Adrenal gland (tissue), 12 donors: ENCODE data around the gene SPPL2C. TPM values are rescaled to one million over a fixed set of nuclear protein-coding genes. Genes with fewer than 3 reads are reported as not detected.

Source experiments
- DNase-seq, 7 donors: peaks; one replicate each; pipeline ENCODE4 v3.0.0-alpha.2; 2019 to 2020
- H3K27ac ChIP-seq, 5 donors: fragments of 200-600 bp; sonication (generic) in 4 of 5; 1 replicate in 3 of 5; 2 replicates in 2 of 5; pipeline versions ENCODE4 v1.5.1 to v1.8.0; 2016 to 2020; ENCODE audit warnings: mild to moderate bottlenecking in 1 of 5
- H3K27me3 ChIP-seq: fragments of 200-600 bp; 2 replicates; pipeline ENCODE4 v1.8.0; 2021
- H3K36me3 ChIP-seq, 2 donors: fragments of 200-600 bp; replicated peaks in 1 of 2; 1 replicate in 1 of 2; 2 replicates in 1 of 2; pipeline versions ENCODE4 v1.5.1 to v1.8.0; 2018 to 2022
- H3K4me1 ChIP-seq, 2 donors: fragments of 200-600 bp; replicated peaks in 1 of 2; 1 replicate in 1 of 2; 2 replicates in 1 of 2; pipeline versions ENCODE4 v1.5.1 to v1.8.0; 2018 to 2021
- H3K4me3 ChIP-seq, 4 donors: fragments of 200-600 bp; sonication (generic) in 3 of 4; one replicate each; pipeline ENCODE4 v1.5.1; 2016 to 2018
- H3K9me3 ChIP-seq, 3 donors: fragments of 200-600 bp; sonication (generic) in 1 of 3; replicated peaks in 1 of 3; 1 replicate in 2 of 3; 2 replicates in 1 of 3; pipeline versions ENCODE4 v1.5.1 to v1.8.0; 2016 to 2021
- POLR2A ChIP-seq, 2 donors: fragments of 450-650 bp; IDR thresholded peaks; one replicate each; pipeline ENCODE4 v1.6.1; 2017; ENCODE audit warnings: antibody characterized with exemption in 2 of 2, mild to moderate bottlenecking in 2 of 2, moderate library complexity in 1 of 2
- WGBS, 4 donors: extraction: QIAGEN DNeasy Blood & Tissue Kit in 2 of 4; methylation state at CpG; one replicate each; pipeline versions ENCODE4 v1.1.5 to v1.1.7; 2013 to 2017; 5-methylcytosine and 5-hydroxymethylcytosine counted together
- intact Hi-C, 2 donors: fragments of 100-400 bp; cut with DNase I; formaldehyde crosslinking; loops; one replicate each; pipeline versions ENCODE4 v1.14.1 to v1.15.0; 2022 to 2023
- polyA plus RNA-seq, 3 donors: library from polyadenylated mRNA; stranded (reverse); fragments of 200-250 nt in 2 of 3; fragments of 350-450 nt in 1 of 3; fragmentation: Illumina TruSeq in 1 of 3; extraction: RNeasy Lipid Tissue Mini Kit (QIAGEN cat#74804) in 1 of 3; gene quantifications; one replicate each; pipeline ENCODE4 v1.2.3, GENCODE V29; 2013 to 2014
- total RNA-seq, 9 donors: library from RNA; depleted of rRNA in 4 of 9; stranded (reverse); fragments of >200 nt in 4 of 9; fragments of 120-200 nt in 1 of 9; fragmentation: NEBNext Ultra II Directional in 1 of 9; extraction: Animal tissue kit (Norgen Biotek cat#: 25700) in 1 of 9; gene quantifications; one replicate each; pipeline versions ENCODE4 v1.1.0 to v1.2.4, GENCODE V29; 2013 to 2023
- TF ChIP-seq, protein P1 (sequence below), 6 experiments: fragments of 450-650 bp in 4 of 6; fragments of 200-600 bp in 2 of 6; sonication (generic) in 1 of 6; IDR thresholded peaks; 1 replicate in 5 of 6; 2 replicates in 1 of 6; pipeline versions ENCODE4 v1.5.1 to v1.8.0; 2016 to 2021; ENCODE audit warnings: antibody characterized with exemption in 6 of 6, mild to moderate bottlenecking in 2 of 6, moderate library complexity in 1 of 6
- donor health status: healthy with polysubstance abuse.
- donor health status: Bipolar disorder and iron deficiency.
- donor health status: DM: yes; HTN: yes; CAD: no.
- donor health status: DM: no; HTN: no; CAD: no.
- donor health status: DM: no; HTN: no; CAD: no.
- donor health status: DM: yes; HTN: yes; CAD: no.

Gene SPPL2C
- total and polyA plus RNA-seq, 12 donors, result not detected

DNA sequence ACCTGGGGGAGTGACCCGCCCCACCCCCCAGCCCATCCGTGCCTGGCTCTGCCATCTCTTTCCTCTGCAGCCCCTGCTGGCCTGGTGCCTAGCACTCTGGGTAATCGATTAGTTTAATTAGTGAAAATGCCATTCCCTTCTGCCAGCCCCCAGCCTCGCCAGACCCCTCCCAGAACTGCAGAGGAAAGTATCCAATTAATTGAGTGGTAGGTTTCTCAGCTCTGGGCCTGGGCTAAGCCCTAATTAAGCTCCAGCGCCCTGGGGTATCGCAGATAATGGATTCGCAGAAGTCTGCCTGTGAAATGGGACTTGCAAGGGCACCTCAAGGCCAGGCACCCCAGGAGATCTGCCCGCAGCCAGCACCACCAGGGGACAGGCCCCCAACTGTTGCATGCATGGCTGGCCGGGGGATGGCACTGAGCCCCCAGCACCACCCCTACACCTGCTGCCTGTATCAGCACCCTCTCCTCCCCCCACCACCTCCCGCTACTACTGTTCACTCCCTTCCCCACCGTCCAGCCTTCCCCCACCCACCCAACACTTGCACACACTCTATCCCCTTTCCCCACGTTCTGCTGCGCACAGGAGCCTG lies 19.7 kb upstream of the SPPL2C start:
- no peak overlapping the region for H3K27ac ChIP-seq
- no peak overlapping the region for H3K4me3 ChIP-seq
- DNase-seq, result no peak
- H3K27me3 ChIP-seq, result no peaks in the 10 kb centered on the region
- no peaks in the 10 kb centered on the region for H3K9me3 ChIP-seq
- 77 to 85% (median 81%) methylated on average over 7 to 13 of the region's 13 CpGs for WGBS, 4 donors
- no peaks in the 10 kb centered on the region for H3K4me1 ChIP-seq
- no peak for TF ChIP-seq POLR2A (IDR thresholded peaks at IDR 0.05)
- TF ChIP-seq, protein P1, sequence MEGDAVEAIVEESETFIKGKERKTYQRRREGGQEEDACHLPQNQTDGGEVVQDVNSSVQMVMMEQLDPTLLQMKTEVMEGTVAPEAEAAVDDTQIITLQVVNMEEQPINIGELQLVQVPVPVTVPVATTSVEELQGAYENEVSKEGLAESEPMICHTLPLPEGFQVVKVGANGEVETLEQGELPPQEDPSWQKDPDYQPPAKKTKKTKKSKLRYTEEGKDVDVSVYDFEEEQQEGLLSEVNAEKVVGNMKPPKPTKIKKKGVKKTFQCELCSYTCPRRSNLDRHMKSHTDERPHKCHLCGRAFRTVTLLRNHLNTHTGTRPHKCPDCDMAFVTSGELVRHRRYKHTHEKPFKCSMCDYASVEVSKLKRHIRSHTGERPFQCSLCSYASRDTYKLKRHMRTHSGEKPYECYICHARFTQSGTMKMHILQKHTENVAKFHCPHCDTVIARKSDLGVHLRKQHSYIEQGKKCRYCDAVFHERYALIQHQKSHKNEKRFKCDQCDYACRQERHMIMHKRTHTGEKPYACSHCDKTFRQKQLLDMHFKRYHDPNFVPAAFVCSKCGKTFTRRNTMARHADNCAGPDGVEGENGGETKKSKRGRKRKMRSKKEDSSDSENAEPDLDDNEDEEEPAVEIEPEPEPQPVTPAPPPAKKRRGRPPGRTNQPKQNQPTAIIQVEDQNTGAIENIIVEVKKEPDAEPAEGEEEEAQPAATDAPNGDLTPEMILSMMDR (IDR thresholded peaks at IDR 0.05), result no peak
- H3K36me3 ChIP-seq, result no peaks in the 10 kb centered on the region
- intact Hi-C loops, result no loop called here

DNA sequence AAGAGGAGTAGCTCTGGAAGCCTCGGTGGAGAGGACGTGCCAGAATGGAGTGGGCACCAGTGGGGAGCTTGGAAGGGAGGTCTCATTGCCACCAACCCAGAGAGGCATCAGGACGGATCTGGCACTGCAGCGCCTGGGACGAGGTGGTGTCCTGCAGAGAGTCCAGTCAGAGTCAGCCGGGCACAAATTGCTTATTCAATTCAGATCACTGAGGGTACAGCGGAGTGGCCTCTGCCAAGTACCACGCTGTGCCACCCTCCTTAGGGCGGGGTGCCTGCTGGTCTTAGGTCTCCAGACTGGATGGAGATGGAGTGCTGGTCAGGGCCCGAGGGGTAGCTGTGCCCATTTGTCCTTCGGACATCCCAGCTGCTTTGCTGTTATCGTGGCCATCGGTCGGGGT lies 18.9 kb upstream of the SPPL2C start:
- Histone ChIP-seq H3K27ac (no peak overlapping the region), H3K4me1 (no peaks in the 10 kb centered on the region), H3K27me3 (no peaks in the 10 kb centered on the region), H3K9me3 (no peaks in the 10 kb centered on the region), H3K36me3 (no peaks in the 10 kb centered on the region), H3K4me3 (no peak overlapping the region)
- intact Hi-C loops, result no loop called here
- no peak for DNase-seq
- TF ChIP-seq POLR2A (IDR thresholded peaks at IDR 0.05), result no peak
- TF ChIP-seq, protein P1 (IDR thresholded peaks at IDR 0.05), result no peak
- 76 to 90% (median 84%) methylated on average over 5 to 14 of the region's 14 CpGs for WGBS, 4 donors

DNA sequence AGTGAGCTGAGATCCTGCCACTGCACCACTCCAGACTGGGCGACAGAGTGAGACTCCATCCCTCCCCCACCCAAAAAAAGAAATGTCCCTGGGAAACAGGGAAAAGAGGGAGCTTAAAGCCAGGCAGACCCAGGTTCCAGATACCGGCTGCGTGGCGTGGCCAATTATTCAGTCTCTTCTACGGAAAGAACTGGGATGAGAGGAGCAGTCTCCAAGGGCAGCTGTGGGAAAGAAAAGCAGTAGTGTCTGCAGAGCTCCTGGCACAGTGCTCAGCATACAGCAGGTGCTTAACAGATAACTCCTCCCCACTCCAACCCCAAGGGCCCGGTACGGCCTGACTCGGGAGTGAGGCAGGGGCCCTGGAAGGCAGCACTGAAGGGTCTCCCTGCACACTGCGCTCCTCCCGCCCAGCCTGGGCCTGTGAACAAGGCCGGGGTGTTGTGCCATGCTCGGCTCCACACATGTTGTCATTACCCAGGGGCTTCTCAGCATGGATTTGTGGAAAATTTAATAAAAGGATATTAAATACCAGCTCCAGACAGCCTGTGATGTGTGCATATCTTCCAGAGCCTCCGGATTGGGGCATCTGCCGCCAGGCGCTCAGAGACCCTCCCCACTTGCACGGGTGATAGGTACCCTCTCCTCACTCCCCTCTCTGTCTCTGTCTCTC lies 17.6 kb upstream of the SPPL2C start:
- Histone ChIP-seq H3K4me3 (no peak overlapping the region), H3K4me1 (no peaks in the 10 kb centered on the region), H3K36me3 (no peaks in the 10 kb centered on the region), H3K9me3 (no peaks in the 10 kb centered on the region), H3K27me3 (no peaks in the 10 kb centered on the region), H3K27ac (no peak overlapping the region)
- 80 to 88% (median 85%) methylated on average over 14 to 16 of the region's 16 CpGs for WGBS, 4 donors
- intact Hi-C loops, result no loop called here
- DNase-seq, result no peak
- TF ChIP-seq, protein P1 (IDR thresholded peaks at IDR 0.05), result no peak
- no peak for TF ChIP-seq POLR2A (IDR thresholded peaks at IDR 0.05)

DNA sequence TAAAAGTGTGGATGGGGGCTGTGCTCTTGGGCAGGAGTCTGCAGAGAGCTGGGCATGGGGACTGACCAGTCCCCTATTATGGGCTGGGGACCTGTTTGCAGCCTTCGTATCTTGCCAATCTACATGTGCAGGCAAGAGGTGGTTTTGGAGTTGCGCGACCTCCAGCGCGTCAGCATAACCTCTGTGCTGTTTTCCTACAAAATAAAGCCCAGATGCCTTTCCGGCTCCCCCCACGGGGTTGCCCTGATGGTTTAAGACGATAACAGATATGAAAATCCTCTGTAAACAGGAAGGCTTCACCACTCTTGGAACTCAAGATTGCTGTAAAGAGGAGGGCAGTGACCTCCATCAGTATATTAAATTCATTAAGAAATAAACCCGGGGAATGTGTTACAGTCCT lies 16.5 kb upstream of the SPPL2C start:
- WGBS, 4 donors, result 59 to 68% (median 67%) methylated on average over 9 of the region's 9 CpGs

More for the DNA sequence above, 16.5 kb upstream of the SPPL2C start:
- no peak for DNase-seq
- intact Hi-C loops, result no loop called here
- TF ChIP-seq, protein P1 (IDR thresholded peaks at IDR 0.05), result no peak
- no peak for TF ChIP-seq POLR2A (IDR thresholded peaks at IDR 0.05)
- H3K27ac ChIP-seq, result no peak overlapping the region
- no peaks in the 10 kb centered on the region for H3K36me3 ChIP-seq
- H3K27me3 ChIP-seq, result no peaks in the 10 kb centered on the region
- H3K4me3 ChIP-seq, result no peak overlapping the region
- no peaks in the 10 kb centered on the region for H3K9me3 ChIP-seq
- H3K4me1 ChIP-seq, result no peaks in the 10 kb centered on the region
